Right lobe of liver (tissue), 6 donors: ENCODE results near the gene RABL6. TPM values are rescaled to one million over a fixed set of nuclear protein-coding genes. Genes with fewer than 3 reads are reported as not detected.
"Not testable (repeated sequence)": the region's sequence is repeated elsewhere in the genome, so short reads cannot be mapped to it uniquely, and the experiment has no call there.

Experiments used
- ATAC-seq, 4 donors: fragments of 200-7000 bp; cut with Tn5 transposase; one replicate each; pipeline ENCODE4 v1.9.1; 2020; ENCODE audit warnings: mild to moderate bottlenecking in 4 of 4, moderate library complexity in 4 of 4
- DNase-seq, 3 donors: peaks; one replicate each; pipeline ENCODE4 v3.0.0-alpha.2; 2020
- H3K27ac ChIP-seq, 3 donors: fragments of 200-600 bp; one replicate each; pipeline ENCODE4 v1.8.0; 2022
- H3K27me3 ChIP-seq, 2 donors: fragments of 200-600 bp; one replicate each; pipeline ENCODE4 v1.8.0; 2022
- H3K36me3 ChIP-seq, 4 donors: fragments of 200-600 bp; sonication (generic) in 1 of 4; one replicate each; pipeline versions ENCODE4 v1.5.1 to v1.8.0; 2017 to 2022; ENCODE audit warnings: control low read depth in 1 of 4
- H3K4me1 ChIP-seq, 4 donors: fragments of 200-600 bp; sonication (generic) in 1 of 4; one replicate each; pipeline versions ENCODE4 v1.5.1 to v1.8.0; 2017 to 2022; ENCODE audit warnings: control low read depth in 1 of 4
- H3K4me3 ChIP-seq, 3 donors: fragments of 200-600 bp; one replicate each; pipeline ENCODE4 v1.8.0; 2022
- H3K9me3 ChIP-seq, 4 donors: fragments of 200-600 bp; sonication (generic) in 1 of 4; one replicate each; pipeline versions ENCODE4 v1.5.1 to v1.8.0; 2017 to 2022; ENCODE audit warnings: control low read depth in 1 of 4
- POLR2A ChIP-seq: fragments of 450-650 bp; IDR thresholded peaks from one replicate; pipeline ENCODE4 v1.6.1; 2017; ENCODE audit warnings: antibody characterized with exemption, mild to moderate bottlenecking
- WGBS: methylation state at CpG from one replicate; pipeline ENCODE4 v1.1.6; 2018; ENCODE audit warnings: low coverage, low lambda C conversion rate; ENCODE audit not compliant: insufficient coverage; ENCODE audit errors: missing lambda C conversion rate; 5-methylcytosine and 5-hydroxymethylcytosine counted together
- intact Hi-C, 2 donors: fragments of 100-400 bp; cut with DNase I; formaldehyde crosslinking; loops; one replicate each; pipeline versions ENCODE4 v1.11.2 to v1.14.1; 2022
- total RNA-seq, 6 experiments: library from RNA; depleted of rRNA in 2 of 6; stranded (reverse); fragments of >200 nt in 2 of 6; fragmentation: NEBNext Ultra II Directional in 3 of 6; extraction: Animal tissue kit (Norgen Biotek cat#: 25700) in 3 of 6; gene quantifications; one replicate each; pipeline versions ENCODE4 v1.1.0 to v1.2.4, GENCODE V29; 2016 to 2023
- TF ChIP-seq, protein P1 (sequence below), 4 donors: fragments of 200-600 bp in 3 of 4; fragments of 450-650 bp in 1 of 4; IDR thresholded peaks; one replicate each; pipeline versions ENCODE4 v1.5.1 to v1.8.0; 2016 to 2022; ENCODE audit warnings: antibody characterized with exemption in 4 of 4, mild to moderate bottlenecking in 2 of 4
- donor health status: DM: no; HTN: yes; CAD: no.
- donor health status: DM: no; HTN: no; CAD: no.
- donor health status: DM: no; HTN: no; CAD: no.
- donor health status: DM: no; HTN: yes; CAD: no.
- donor health status: DM: no; HTN: yes; CAD: no.

The RABL6 gene
- total RNA-seq, 6 experiments from 2014 or later, result 8.0 to 14.8 (median 12.4) TPM

DNA sequence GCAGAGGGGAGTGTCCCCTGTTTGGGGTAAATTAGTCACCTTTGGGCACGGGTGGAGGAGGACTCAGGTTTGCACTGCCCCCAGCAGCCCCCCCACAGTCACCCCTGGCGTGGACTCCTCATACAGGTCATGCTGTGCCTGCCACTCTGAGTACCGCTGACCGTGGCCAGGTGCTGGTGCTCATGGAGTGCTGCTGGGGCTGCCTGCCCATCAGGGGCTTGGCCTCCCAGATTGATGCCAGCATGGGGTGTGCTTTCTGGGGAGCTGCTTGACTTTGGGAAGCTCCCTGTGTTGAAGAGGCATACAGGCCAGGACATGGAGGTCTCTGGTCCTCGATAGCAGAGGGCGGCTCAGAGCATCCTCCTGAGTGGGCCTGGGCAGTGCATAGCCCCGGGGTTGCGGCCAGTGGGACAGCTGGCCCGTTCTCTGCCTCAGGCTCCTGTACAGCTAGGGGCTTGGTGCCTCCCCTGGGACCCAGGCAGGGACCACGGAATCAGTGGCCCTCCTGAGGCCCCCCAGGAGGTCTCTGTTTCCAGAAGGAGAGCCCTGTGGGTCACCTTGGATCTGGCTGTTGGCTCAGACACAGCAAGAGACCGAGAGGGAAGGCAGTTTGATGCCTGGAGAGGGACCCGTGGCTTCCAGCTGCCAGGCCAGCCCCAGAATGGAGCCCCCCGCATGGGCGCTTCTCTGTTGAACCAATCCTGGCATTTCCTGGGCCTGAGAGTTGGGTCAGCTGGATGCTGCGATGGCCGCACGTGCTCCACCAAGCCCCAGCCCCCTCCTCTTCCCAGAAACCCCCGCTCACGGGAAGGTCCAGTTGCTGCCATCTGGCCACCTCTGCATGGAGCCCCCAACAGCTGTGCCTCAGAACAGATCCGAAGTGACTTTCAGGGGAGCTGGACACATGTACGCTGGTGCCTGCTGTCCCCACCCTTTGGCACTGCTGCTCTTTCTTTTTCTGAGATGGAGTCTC is 28.5 kb downstream of the RABL6 start:
- no CpG with 5 or more reads among the region's 21 CpGs for WGBS
- ATAC-seq (no peak), DNase-seq (peak; percentile 17 to 48 (median 44))
- H3K27me3 ChIP-seq, result no peaks in the 10 kb centered on the region
- no peak overlapping the region for H3K27ac ChIP-seq
- TF ChIP-seq, protein P1, sequence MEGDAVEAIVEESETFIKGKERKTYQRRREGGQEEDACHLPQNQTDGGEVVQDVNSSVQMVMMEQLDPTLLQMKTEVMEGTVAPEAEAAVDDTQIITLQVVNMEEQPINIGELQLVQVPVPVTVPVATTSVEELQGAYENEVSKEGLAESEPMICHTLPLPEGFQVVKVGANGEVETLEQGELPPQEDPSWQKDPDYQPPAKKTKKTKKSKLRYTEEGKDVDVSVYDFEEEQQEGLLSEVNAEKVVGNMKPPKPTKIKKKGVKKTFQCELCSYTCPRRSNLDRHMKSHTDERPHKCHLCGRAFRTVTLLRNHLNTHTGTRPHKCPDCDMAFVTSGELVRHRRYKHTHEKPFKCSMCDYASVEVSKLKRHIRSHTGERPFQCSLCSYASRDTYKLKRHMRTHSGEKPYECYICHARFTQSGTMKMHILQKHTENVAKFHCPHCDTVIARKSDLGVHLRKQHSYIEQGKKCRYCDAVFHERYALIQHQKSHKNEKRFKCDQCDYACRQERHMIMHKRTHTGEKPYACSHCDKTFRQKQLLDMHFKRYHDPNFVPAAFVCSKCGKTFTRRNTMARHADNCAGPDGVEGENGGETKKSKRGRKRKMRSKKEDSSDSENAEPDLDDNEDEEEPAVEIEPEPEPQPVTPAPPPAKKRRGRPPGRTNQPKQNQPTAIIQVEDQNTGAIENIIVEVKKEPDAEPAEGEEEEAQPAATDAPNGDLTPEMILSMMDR (IDR thresholded peaks at IDR 0.05), result no peak
- TF ChIP-seq POLR2A, result no peak
- peaks cover 0 to 6% (median 3%) of the 10 kb centered on the region in 4 donors for H3K36me3 ChIP-seq
- H3K4me1 ChIP-seq, result peaks cover 0 to 5% (median 0%) of the 10 kb centered on the region in 4 donors
- intact Hi-C loops, result no loop called here
- no peaks in the 10 kb centered on the region for H3K9me3 ChIP-seq
- H3K4me3 ChIP-seq, result no peak overlapping the region

DNA sequence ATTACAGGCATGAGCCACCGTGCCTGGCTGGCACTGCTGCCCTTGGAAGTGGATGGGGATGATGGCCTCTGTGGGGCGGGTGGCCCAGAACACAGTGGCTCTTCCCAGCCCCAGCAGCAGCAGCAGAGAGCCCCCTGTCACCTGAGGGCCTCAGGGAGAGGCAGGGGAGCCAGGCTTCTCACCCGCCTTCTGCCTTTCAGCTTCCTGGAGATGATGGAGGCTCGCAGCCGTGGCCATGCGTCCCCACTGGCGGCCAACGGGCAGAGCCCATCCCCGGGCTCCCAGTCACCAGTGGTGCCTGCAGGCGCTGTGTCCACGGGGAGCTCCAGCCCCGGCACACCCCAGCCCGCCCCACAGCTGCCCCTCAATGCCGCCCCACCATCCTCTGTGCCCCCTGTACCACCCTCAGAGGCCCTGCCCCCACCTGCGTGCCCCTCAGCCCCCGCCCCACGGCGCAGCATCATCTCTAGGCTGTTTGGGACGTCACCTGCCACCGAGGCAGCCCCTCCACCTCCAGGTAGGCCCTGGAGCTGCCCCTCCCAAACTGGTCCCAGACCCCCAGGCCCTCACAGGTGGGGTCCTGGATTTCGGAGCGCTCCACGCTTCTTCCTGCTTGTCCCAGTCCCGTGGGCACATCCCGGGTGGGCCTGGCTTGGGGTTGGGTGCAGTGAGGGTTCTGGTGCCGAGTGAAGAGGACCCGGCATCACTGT is 29.6 kb downstream of the RABL6 start:
- Histone ChIP-seq H3K27me3 (no peaks in the 10 kb centered on the region), H3K36me3 (peaks cover 0 to 4% (median under 1%) of the 10 kb centered on the region in 4 donors), H3K9me3 (no peaks in the 10 kb centered on the region), H3K4me3 (no peak overlapping the region), H3K4me1 (peaks cover 0 to 16% (median 5%) of the 10 kb centered on the region in 4 donors), H3K27ac (no peak overlapping the region)
- whole genome bisulfite sequencing, result 63% methylated on average over 1 of the region's 27 CpGs
- DNase-seq (peak in 1 of 3 donors; percentile 22), ATAC-seq (no peak)
- TF ChIP-seq, protein P1 (IDR thresholded peaks at IDR 0.05), result no peak
- intact Hi-C loops, result no loop called here

DNA sequence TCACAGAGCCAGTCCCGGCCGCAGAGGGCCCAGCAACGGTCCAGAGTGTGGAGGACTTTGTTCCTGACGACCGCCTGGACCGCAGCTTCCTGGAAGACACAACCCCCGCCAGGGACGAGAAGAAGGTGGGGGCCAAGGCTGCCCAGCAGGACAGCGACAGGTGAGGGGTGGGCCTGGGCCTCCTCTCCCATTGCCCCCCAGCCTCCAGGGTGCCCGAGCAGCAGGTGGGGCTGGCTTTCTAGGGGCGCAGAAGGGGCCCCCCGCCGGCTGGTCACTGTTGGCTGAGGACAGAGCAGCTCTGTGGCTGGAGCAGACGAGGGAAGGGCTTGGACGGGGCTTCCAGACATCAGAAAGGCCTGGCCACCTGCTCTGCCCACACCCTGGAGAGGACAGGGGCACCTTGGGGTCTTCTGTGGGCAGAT is 30.1 kb downstream of the RABL6 start:
- H3K4me3 ChIP-seq, H3K27ac ChIP-seq, H3K27me3 ChIP-seq, ATAC-seq, H3K9me3 ChIP-seq, H3K36me3 ChIP-seq, DNase-seq, intact Hi-C loops: not testable (repeated sequence)
- no CpG with 5 or more reads among the region's 15 CpGs for WGBS
- H3K4me1 ChIP-seq, result peaks cover 0 to 20% (median 6%) of the 10 kb centered on the region in 4 donors

DNA sequence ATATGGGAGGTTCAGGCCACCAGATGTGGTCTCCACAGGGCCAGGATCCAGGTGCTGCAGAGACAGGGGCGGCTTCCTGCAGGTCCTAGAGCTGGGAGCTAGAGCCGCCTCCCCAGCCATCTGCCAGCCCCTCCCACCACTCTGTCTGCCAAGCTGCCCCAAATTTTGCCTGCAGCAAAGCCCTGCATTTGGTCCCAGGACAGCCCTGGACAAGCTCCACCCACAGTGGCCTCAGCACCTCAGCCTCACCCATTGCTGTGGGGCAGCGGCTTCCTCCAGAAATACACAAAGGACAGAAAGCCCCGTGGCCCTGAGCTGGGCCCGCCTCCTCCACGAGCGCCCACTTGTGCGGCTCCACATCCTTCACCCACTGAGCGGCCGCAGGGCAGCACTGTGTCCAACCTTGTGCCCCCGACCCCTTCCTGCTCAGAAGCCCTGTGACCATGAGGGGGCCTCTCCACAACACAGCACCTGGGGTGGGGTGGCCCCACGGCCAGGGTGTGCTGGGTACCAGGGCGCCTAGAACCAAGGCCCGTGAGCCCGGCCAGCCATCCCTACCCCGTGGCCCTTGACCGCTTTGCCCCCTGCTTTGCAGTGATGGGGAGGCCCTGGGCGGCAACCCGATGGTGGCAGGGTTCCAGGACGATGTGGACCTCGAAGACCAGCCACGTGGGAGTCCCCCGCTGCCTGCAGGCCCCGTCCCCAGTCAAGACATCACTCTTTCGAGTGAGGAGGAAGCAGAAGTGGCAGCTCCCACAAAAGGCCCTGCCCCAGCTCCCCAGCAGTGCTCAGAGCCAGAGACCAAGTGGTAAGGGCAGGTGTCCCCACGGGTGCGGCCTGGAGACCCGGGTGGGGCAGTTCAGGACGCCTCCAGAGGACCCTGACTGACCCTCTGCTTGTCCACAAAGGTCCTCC is 30.8 kb downstream of the RABL6 start:
- ATAC-seq (no peak), DNase-seq (peak in 1 of 3 donors; percentile 15)
- TF ChIP-seq, protein P1 (IDR thresholded peaks at IDR 0.05), result no peak
- no peak for TF ChIP-seq POLR2A
- whole genome bisulfite sequencing, result no CpG with 5 or more reads among the region's 29 CpGs
- no peaks in the 10 kb centered on the region for H3K27me3 ChIP-seq
- no peak overlapping the region for H3K27ac ChIP-seq
- H3K36me3 ChIP-seq, result no peaks in the 10 kb centered on the region
- no peak overlapping the region for H3K4me3 ChIP-seq
- intact Hi-C loops, result no loop called here
- H3K4me1 ChIP-seq, result peaks cover 0 to 27% (median 6%) of the 10 kb centered on the region in 4 donors
- H3K9me3 ChIP-seq, result no peaks in the 10 kb centered on the region
